ENCODE measurements around the gene SEMA4D.
A peak's percentile ranks its signal among the peaks of the same experiment; 100 is the strongest.

Gene SEMA4D

DNA sequence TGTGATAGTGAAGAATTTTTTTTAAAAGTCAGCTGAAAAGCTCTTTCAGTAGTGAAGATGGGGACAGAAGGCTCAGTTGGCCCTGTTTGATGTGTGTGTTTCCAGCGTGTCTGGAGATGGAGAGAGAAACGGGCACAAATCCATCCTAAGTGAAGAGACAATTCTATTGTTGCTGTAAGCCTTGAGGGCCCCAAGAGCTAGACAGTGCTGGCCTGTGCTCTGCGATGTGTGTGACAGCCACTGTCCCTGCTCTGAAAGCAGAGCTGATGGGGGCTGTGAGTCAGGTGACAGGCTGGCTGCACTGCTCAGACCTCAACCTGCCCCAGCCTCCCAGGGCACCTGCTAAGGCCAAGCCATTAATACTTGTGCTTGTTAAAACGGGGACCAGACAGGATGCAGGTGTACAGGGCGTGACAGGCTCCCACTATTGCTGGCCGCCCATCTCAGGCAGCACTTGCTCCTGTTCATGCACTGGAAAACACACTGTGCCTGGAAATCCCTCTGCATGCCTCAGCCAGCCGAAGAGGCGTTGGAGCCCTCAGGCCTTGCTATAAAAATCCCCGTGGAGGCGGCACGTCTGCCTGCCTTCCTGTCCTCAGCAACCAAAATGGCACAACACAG is 44.6 kb upstream of the SEMA4D start:
- no peak for DNase-seq (ENCODE audit: low read depth)
- no peak overlapping the region for H3K4me3 ChIP-seq (ENCODE audit: low read depth, low read length)
- TF ChIP-seq POLR2A (IDR thresholded peaks at IDR 0.05; ENCODE audit: extremely low read depth, insufficient read length): no peak
- TF ChIP-seq, protein P1, sequence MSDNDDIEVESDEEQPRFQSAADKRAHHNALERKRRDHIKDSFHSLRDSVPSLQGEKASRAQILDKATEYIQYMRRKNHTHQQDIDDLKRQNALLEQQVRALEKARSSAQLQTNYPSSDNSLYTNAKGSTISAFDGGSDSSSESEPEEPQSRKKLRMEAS (IDR thresholded peaks at IDR 0.05; ENCODE audit: low read depth, low read length): no peak
- no peak for TF ChIP-seq MYC (IDR thresholded peaks at IDR 0.05; ENCODE audit: low read depth, low read length)
- TF ChIP-seq, protein P2, sequence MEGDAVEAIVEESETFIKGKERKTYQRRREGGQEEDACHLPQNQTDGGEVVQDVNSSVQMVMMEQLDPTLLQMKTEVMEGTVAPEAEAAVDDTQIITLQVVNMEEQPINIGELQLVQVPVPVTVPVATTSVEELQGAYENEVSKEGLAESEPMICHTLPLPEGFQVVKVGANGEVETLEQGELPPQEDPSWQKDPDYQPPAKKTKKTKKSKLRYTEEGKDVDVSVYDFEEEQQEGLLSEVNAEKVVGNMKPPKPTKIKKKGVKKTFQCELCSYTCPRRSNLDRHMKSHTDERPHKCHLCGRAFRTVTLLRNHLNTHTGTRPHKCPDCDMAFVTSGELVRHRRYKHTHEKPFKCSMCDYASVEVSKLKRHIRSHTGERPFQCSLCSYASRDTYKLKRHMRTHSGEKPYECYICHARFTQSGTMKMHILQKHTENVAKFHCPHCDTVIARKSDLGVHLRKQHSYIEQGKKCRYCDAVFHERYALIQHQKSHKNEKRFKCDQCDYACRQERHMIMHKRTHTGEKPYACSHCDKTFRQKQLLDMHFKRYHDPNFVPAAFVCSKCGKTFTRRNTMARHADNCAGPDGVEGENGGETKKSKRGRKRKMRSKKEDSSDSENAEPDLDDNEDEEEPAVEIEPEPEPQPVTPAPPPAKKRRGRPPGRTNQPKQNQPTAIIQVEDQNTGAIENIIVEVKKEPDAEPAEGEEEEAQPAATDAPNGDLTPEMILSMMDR (IDR thresholded peaks at IDR 0.05; ENCODE audit: low read depth, low read length): no peak

DNA sequence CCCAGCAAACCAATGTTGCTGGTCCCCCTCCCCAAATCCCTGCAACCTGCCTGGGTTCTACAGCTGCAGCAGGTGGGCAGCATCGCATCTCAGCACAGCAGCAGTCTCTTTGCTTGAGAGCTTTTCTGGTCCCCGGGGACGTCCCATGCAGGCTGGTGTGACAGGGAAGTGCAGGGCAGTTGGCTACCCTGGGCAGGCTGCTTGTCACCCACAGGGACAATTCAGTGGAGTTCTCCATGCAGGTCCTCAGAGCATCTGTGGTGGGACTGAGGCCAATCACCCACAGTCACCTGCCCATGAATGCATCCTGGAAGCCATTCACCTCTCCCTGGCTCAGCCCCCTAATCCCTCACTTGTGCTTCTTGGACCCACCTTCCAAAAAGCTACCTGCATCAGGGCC is 43.9 kb upstream of the SEMA4D start:
- DNase-seq (ENCODE audit: low read depth): peak; percentile 43
- H3K4me3 ChIP-seq (ENCODE audit: low read depth, low read length): no peak overlapping the region
- TF ChIP-seq POLR2A (IDR thresholded peaks at IDR 0.05; ENCODE audit: extremely low read depth, insufficient read length): no peak
- TF ChIP-seq, protein P1 (IDR thresholded peaks at IDR 0.05; ENCODE audit: low read depth, low read length): no peak
- no peak for TF ChIP-seq MYC (IDR thresholded peaks at IDR 0.05; ENCODE audit: low read depth, low read length)

DNA sequence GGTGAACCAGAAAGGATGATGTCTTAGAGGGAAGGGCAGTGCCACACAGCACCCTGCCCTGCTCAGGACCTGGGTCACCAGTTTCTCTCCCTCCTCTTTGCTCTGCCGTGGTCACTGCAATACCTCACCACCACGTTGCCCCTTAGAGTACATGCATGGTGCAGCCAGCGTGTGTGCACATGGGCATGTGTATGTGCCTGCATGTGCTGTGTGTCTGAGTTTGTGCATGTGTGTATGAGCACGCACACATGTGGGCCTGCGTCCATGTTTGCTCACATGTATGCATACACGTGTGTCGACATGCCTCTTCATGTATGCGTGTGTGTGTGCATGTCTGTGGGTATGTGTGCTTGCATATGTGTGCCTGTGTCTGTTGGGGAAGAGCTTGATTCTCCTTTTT is 41.5 kb upstream of the SEMA4D start:
- DNase-seq (ENCODE audit: low read depth): no peak
- no peak overlapping the region for H3K4me3 ChIP-seq (ENCODE audit: low read depth, low read length)
- TF ChIP-seq MYC (IDR thresholded peaks at IDR 0.05; ENCODE audit: low read depth, low read length): no peak

DNA sequence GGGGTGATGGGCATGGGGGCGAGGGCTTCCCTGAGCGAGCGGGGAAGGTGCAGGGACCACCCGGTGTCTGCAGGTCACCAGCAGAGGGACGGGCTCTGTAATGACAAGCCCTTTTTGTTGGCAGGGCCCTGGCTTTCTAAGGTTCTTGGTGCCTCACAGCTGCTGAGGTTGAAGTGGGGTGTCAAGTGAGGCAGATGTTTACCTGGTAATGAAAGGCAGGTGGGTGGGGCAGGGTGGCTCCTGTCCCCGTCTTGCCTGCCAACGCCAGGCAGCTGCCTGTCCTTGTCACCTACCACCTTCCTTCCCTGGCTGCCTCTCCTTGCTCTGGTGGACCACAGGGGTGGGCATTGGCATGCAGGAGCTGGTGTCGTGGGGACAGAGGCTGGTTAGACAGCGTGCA is 41.0 kb upstream of the SEMA4D start:
- DNase-seq (ENCODE audit: low read depth): no peak

DNA sequence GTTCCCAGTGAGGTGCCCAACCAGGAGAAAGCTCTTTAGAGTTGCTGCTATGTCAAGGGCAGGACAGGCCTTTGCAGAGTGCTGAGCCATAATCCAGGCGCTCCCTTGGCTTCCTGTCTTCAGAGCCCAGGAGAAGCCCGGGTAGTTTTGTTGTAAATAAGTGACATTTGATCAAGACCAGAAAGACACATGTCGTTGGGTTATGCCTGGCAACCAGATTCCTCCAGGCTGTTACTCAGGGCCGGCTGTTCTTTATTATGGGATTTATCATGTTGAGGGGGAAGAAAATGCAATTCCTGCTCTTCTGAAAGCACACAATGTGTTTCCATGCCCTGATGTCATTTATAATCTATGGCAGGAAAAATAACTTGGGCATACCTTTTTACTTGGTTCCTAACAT is 39.3 kb upstream of the SEMA4D start:
- H3K4me3 ChIP-seq (ENCODE audit: low read depth, low read length): no peak overlapping the region
- TF ChIP-seq MYC (IDR thresholded peaks at IDR 0.05; ENCODE audit: low read depth, low read length) (no peak), POLR2A (IDR thresholded peaks at IDR 0.05; ENCODE audit: extremely low read depth, insufficient read length) (no peak)
- TF ChIP-seq, protein P2 (IDR thresholded peaks at IDR 0.05; ENCODE audit: low read depth, low read length): no peak
- TF ChIP-seq, protein P1 (IDR thresholded peaks at IDR 0.05; ENCODE audit: low read depth, low read length): no peak
- no peak for DNase-seq (ENCODE audit: low read depth)

More for the DNA sequence above, 41.0 kb upstream of the SEMA4D start:
- no peak overlapping the region for H3K4me3 ChIP-seq (ENCODE audit: low read depth, low read length)
- TF ChIP-seq, protein P2 (IDR thresholded peaks at IDR 0.05; ENCODE audit: low read depth, low read length): no peak
- TF ChIP-seq, protein P1 (IDR thresholded peaks at IDR 0.05; ENCODE audit: low read depth, low read length): no peak
- no peak for TF ChIP-seq MYC (IDR thresholded peaks at IDR 0.05; ENCODE audit: low read depth, low read length)
- TF ChIP-seq POLR2A (IDR thresholded peaks at IDR 0.05; ENCODE audit: extremely low read depth, insufficient read length): no peak

DNA sequence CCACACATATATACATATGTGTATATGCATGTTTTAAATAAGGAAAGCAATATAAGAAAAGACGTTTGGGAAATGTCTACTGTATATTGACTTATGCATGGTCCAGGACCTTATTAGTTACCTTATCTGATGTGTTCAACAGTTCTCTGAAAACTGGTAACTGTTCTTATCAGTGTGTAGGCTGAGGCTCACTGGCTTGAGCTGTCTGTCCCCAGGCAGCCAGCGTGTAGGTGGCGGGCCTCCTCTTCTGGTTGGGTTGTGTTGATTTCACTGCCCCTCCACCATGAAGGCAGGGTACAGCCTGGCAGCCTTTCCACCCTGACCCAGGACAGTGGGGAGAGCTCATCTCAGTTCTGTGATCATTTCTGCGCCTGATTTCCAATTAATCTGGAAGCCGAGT is 38.7 kb upstream of the SEMA4D start:
- DNase-seq (ENCODE audit: low read depth): peak; percentile 47
- TF ChIP-seq, protein P2 (IDR thresholded peaks at IDR 0.05; ENCODE audit: low read depth, low read length): no peak
- TF ChIP-seq, protein P1 (IDR thresholded peaks at IDR 0.05; ENCODE audit: low read depth, low read length): no peak
- TF ChIP-seq MYC (IDR thresholded peaks at IDR 0.05; ENCODE audit: low read depth, low read length): no peak
- no peak for TF ChIP-seq POLR2A (IDR thresholded peaks at IDR 0.05; ENCODE audit: extremely low read depth, insufficient read length)
- H3K4me3 ChIP-seq (ENCODE audit: low read depth, low read length): no peak overlapping the region

All from NB4 (cell line).